EH (cell line): ENCODE results near the gene CCDC60.

ENCODE experiments used
- DNase-seq: peaks from one replicate; pipeline ENCODE4 v3.0.0-alpha.2; 2015; ENCODE audit warnings: low read depth

Gene CCDC60

GRCh38 chr12:119446459-119446858 is 111.9 kb downstream of the CCDC60 start:
- no peak for DNase-seq

- DNase-seq, result no peak
These were observed 112.6 kb downstream of the CCDC60 start for GRCh38 chr12:119447126-119447525.

- DNase-seq, result no peak
These were observed 113.1 kb downstream of the CCDC60 start for GRCh38 chr12:119447618-119448017.

GRCh38 chr12:119448611-119449131 is 114.1 kb downstream of the CCDC60 start:
- DNase-seq, result no peak

- no peak for DNase-seq
These were observed 116.2 kb downstream of the CCDC60 start for GRCh38 chr12:119450771-119451170.

GRCh38 chr12:119456824-119457223 is 122.3 kb downstream of the CCDC60 start:
- DNase-seq, result no peak

GRCh38 chr12:119457271-119457670 is 122.7 kb downstream of the CCDC60 start:
- DNase-seq, result no peak

- no peak for DNase-seq
These were observed 125.0 kb downstream of the CCDC60 start for GRCh38 chr12:119459481-119459880.

- DNase-seq, result no peak
These were observed 126.3 kb downstream of the CCDC60 start for GRCh38 chr12:119460876-119461275.

- no peak for DNase-seq
These were observed 127.2 kb downstream of the CCDC60 start for GRCh38 chr12:119461636-119462214.

GRCh38 chr12:119463211-119463926 is 128.8 kb downstream of the CCDC60 start:
- DNase-seq, result no peak

- DNase-seq, result no peak
These were observed 133.8 kb downstream of the CCDC60 start for GRCh38 chr12:119468296-119468695.

GRCh38 chr12:119475650-119476049 is 141.1 kb downstream of the CCDC60 start:
- no peak for DNase-seq

- DNase-seq, result no peak
These were observed 142.4 kb downstream of the CCDC60 start for GRCh38 chr12:119476951-119477350.

GRCh38 chr12:119479121-119479561 is 144.6 kb downstream of the CCDC60 start:
- DNase-seq, result no peak

- DNase-seq, result no peak
These were observed 146.0 kb downstream of the CCDC60 start for GRCh38 chr12:119480551-119480950.

- DNase-seq, result no peak
These were observed 152.1 kb downstream of the CCDC60 start for GRCh38 chr12:119486599-119487154.

- no peak for DNase-seq
These were observed 157.3 kb downstream of the CCDC60 start for GRCh38 chr12:119491814-119492213.

GRCh38 chr12:119500209-119500608 is 165.7 kb downstream of the CCDC60 start:
- no peak for DNase-seq

GRCh38 chr12:119501052-119501451 is 166.5 kb downstream of the CCDC60 start:
- DNase-seq, result no peak

- DNase-seq, result no peak
These were observed 170.5 kb downstream of the CCDC60 start for GRCh38 chr12:119505001-119505400.

GRCh38 chr12:119512772-119513497 is 178.4 kb downstream of the CCDC60 start:
- peak; percentile 6 for DNase-seq

GRCh38 chr12:119528241-119528640 is 193.7 kb downstream of the CCDC60 start:
- no peak for DNase-seq
